HG02678 (cell line): ENCODE data around the gene GFAP.

Source experiments
- ATAC-seq: cut with Tn5 transposase; IDR thresholded peaks from one replicate; pipeline ENCODE4 v1.9.1; 2021; ENCODE audit warnings: mild to moderate bottlenecking, moderate library complexity; ENCODE audit not compliant: unreplicated experiment

GFAP gene

GRCh38 chr17:44932096-44932786 is 16.9 kb upstream of the GFAP start:
- ATAC-seq, result no peak

GRCh38 chr17:44931376-44931775 is 16.1 kb upstream of the GFAP start:
- ATAC-seq, result no peak

GRCh38 chr17:44930667-44931066 is 15.4 kb upstream of the GFAP start:
- no peak for ATAC-seq

GRCh38 chr17:44928950-44929720 is 13.8 kb upstream of the GFAP start:
- ATAC-seq, result no peak

GRCh38 chr17:44928136-44928535 is 12.8 kb upstream of the GFAP start:
- ATAC-seq, result no peak

- no peak for ATAC-seq
These were observed 12.4 kb upstream of the GFAP start for GRCh38 chr17:44927696-44928095.

- no peak for ATAC-seq
These were observed 11.7 kb upstream of the GFAP start for GRCh38 chr17:44926821-44927525.

- no peak for ATAC-seq
These were observed 10.7 kb upstream of the GFAP start for GRCh38 chr17:44925731-44926697.

GRCh38 chr17:44924107-44924544 is 8.8 kb upstream of the GFAP start:
- no peak for ATAC-seq

- no peak for ATAC-seq
These were observed 7.6 kb upstream of the GFAP start for GRCh38 chr17:44922746-44923470.

- no peak for ATAC-seq
These were observed 6.8 kb upstream of the GFAP start for GRCh38 chr17:44922136-44922535.

- ATAC-seq, result no peak
These were observed 6.0 kb upstream of the GFAP start for GRCh38 chr17:44921122-44921882.

- no peak for ATAC-seq
These were observed 5.3 kb upstream of the GFAP start for GRCh38 chr17:44920565-44920940.

- peak; percentile 78 for ATAC-seq
These were observed 4.7 kb upstream of the GFAP start for GRCh38 chr17:44919885-44920564.

- ATAC-seq, result no peak
These were observed 4.1 kb upstream of the GFAP start for GRCh38 chr17:44919411-44919810.

GRCh38 chr17:44918006-44918405 is 2.7 kb upstream of the GFAP start:
- no peak for ATAC-seq

- no peak for ATAC-seq
These were observed 2.2 kb upstream of the GFAP start for GRCh38 chr17:44917456-44917855.

- no peak for ATAC-seq
These were observed 1.5 kb upstream of the GFAP start for GRCh38 chr17:44916781-44917241.
